Subcutaneous abdominal adipose tissue (tissue), 5 donors: ENCODE results near the gene MX1.

Experiments used
- H3K27ac ChIP-seq: one replicate; pipeline ENCODE4 v1.7.0; 2013; ENCODE audit warnings: low read depth, mild to moderate bottlenecking, inconsistent platforms, low read length, moderate library complexity
- H3K27me3 ChIP-seq, 5 donors: one replicate each; pipeline ENCODE4 v1.7.0; 2013; ENCODE audit warnings: low read length in 5 of 5, inconsistent platforms in 1 of 5; ENCODE audit not compliant: control insufficient read depth in 5 of 5, insufficient read depth in 4 of 5
- H3K36me3 ChIP-seq, 5 donors: one replicate each; pipeline ENCODE4 v1.7.0; 2013; ENCODE audit warnings: low read length in 5 of 5; ENCODE audit not compliant: control insufficient read depth in 5 of 5, insufficient read depth in 5 of 5
- H3K4me1 ChIP-seq, 5 donors: one replicate each; pipeline ENCODE4 v1.7.0; 2013; ENCODE audit warnings: low read length in 5 of 5, mild to moderate bottlenecking in 3 of 5, moderate library complexity in 1 of 5; ENCODE audit not compliant: control insufficient read depth in 5 of 5, insufficient read depth in 5 of 5
- H3K4me3 ChIP-seq, 5 donors: one replicate each; pipeline ENCODE4 v1.7.0; 2013; ENCODE audit warnings: low read length in 5 of 5, low read depth in 1 of 5
- H3K9ac ChIP-seq, 5 donors: one replicate each; pipeline ENCODE4 v1.7.0; 2013; ENCODE audit warnings: low read length in 5 of 5, mild to moderate bottlenecking in 4 of 5, moderate library complexity in 3 of 5
- H3K9me3 ChIP-seq, 5 donors: one replicate each; pipeline ENCODE4 v1.7.0; 2013; ENCODE audit warnings: low read length in 5 of 5; ENCODE audit not compliant: control insufficient read depth in 5 of 5
- donor health status: healthy.
- donor health status: healthy.
- donor health status: healthy.
- donor health status: healthy.
- donor health status: healthy.

The MX1 gene

DNA sequence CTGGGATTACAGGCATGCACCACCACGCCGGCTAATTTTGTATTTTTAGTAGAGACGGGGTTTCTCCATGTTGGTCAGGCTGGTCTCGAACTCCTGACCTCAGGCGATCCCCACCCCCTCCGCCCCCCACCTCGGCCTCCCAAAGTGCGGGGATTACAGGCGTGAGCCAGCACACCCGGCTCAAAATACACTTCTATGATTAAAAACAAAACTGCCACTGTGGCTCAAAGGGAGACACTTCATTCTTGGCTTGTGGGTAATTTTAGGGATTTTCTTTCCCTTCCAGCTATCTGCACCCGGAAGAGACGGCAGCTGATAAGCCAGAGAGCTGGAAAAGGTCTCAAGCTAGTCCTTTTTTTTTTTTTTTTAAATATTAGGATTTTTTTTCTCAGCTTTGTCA lies 57.4 kb downstream of the MX1 start:
- Histone ChIP-seq H3K4me1 (peaks cover 0 to 7% (median 0%) of the 10 kb centered on the region in 5 donors), H3K9me3 (no peaks in the 10 kb centered on the region), H3K36me3 (no peaks in the 10 kb centered on the region), H3K27me3 (peaks cover 9 to 24% (median 12%) of the 10 kb centered on the region in 5 donors), H3K27ac (no peak overlapping the region), H3K4me3 (no peak overlapping the region), H3K9ac (no peak overlapping the region)

- peaks cover 9 to 22% (median 12%) of the 10 kb centered on the region in 5 donors for H3K27me3 ChIP-seq
- peaks cover 0 to 7% (median 0%) of the 10 kb centered on the region in 5 donors for H3K4me1 ChIP-seq
- no peaks in the 10 kb centered on the region for H3K36me3 ChIP-seq
- no peak overlapping the region for H3K4me3 ChIP-seq
- H3K9ac ChIP-seq: no peak overlapping the region
- H3K9me3 ChIP-seq: no peaks in the 10 kb centered on the region
- no peak overlapping the region for H3K27ac ChIP-seq
These were observed 57.9 kb downstream of the MX1 start for GRCh38 chr21:41483973-41484372.

DNA sequence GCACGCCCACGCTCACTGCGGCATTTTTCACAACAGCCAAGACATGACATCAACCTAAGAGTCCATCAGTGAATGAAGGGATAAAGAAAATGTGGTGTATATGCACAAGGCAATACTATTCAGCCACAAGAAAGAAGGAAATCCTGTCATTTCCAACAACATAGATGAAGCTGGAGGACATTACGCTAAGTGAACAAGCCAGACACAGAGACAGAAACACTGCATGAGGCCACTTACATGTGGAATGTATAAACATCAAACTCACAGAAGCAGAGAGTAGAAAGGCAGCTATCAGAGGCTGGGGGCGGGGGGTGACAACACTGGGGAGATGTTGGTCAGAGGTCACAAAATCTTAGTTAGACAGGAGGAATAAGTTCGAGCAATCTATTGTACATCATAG lies 61.0 kb downstream of the MX1 start:
- no peaks in the 10 kb centered on the region for H3K36me3 ChIP-seq
- no peak overlapping the region for H3K4me3 ChIP-seq
- no peak overlapping the region for H3K27ac ChIP-seq
- peaks cover 0 to 13% (median 11%) of the 10 kb centered on the region in 5 donors for H3K27me3 ChIP-seq
- H3K4me1 ChIP-seq: peaks cover 0 to 7% (median 0%) of the 10 kb centered on the region in 5 donors
- H3K9me3 ChIP-seq: no peaks in the 10 kb centered on the region
- no peak overlapping the region for H3K9ac ChIP-seq

GRCh38 chr21:41488080-41488479 lies 62.0 kb downstream of the MX1 start:
- Histone ChIP-seq H3K4me1 (peaks cover 0 to 7% (median 0%) of the 10 kb centered on the region in 5 donors), H3K9me3 (no peaks in the 10 kb centered on the region), H3K9ac (no peak overlapping the region), H3K27ac (no peak overlapping the region), H3K4me3 (no peak overlapping the region), H3K36me3 (no peaks in the 10 kb centered on the region), H3K27me3 (peaks cover 0 to 17% (median 10%) of the 10 kb centered on the region in 5 donors)

DNA sequence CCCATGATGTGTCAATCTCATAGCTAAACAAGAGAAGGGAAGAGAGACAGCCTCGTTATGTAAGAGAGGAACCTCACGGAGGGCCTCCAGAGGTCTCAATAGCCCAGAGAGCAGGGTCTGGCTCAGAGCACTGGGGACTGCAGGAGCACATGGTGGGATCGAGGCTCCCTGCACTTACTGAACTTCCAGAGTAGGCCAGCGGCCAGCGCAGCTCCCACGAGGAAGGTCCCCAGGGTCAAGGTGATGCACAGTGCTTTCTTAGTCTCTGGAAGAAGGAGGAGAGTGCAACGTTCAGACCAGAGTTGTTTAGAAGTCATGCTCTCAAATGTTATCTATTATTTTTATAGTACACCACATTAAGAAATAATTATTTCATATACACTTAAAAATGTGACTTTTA lies 63.3 kb downstream of the MX1 start:
- peaks cover 0 to 7% (median 0%) of the 10 kb centered on the region in 5 donors for H3K4me1 ChIP-seq
- H3K4me3 ChIP-seq: no peak overlapping the region
- peaks cover 0 to 20% (median 10%) of the 10 kb centered on the region in 5 donors for H3K27me3 ChIP-seq
- no peak overlapping the region for H3K9ac ChIP-seq
- H3K27ac ChIP-seq: no peak overlapping the region
- no peaks in the 10 kb centered on the region for H3K9me3 ChIP-seq
- H3K36me3 ChIP-seq: no peaks in the 10 kb centered on the region

- H3K9ac ChIP-seq: no peak overlapping the region
- peaks cover 0 to 20% (median 8%) of the 10 kb centered on the region in 5 donors for H3K27me3 ChIP-seq
- H3K4me3 ChIP-seq: no peak overlapping the region
- no peak overlapping the region for H3K27ac ChIP-seq
- peaks cover 0 to 7% (median 0%) of the 10 kb centered on the region in 5 donors for H3K4me1 ChIP-seq
- H3K9me3 ChIP-seq: no peaks in the 10 kb centered on the region
- H3K36me3 ChIP-seq: no peaks in the 10 kb centered on the region
These were observed 64.3 kb downstream of the MX1 start for GRCh38 chr21:41490330-41490729.

DNA sequence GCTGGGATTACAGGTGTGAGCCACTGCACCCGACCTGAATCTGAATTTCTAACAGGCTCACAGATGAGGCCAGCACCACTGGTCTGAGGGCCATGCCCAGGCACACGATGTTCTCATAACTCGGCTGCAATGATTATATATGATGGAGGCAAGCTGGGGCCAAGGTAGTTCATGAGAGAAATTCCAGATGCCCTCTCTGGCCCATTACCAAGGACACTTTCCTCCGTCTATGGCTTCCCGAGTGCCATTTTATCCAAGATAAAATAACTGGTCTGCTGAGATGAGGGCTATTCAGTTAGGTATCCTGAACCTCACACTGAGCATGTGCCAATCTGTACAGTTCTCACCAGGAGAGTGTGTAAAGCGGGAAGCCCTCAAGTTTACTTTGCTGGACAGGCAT lies 65.4 kb downstream of the MX1 start:
- no peak overlapping the region for H3K27ac ChIP-seq
- no peaks in the 10 kb centered on the region for H3K36me3 ChIP-seq
- peaks cover 0 to 20% (median 8%) of the 10 kb centered on the region in 5 donors for H3K27me3 ChIP-seq

GRCh38 chr21:41494242-41494641 lies 68.2 kb downstream of the MX1 start:
- H3K9ac ChIP-seq: no peak overlapping the region
- H3K9me3 ChIP-seq: no peaks in the 10 kb centered on the region
- no peaks in the 10 kb centered on the region for H3K36me3 ChIP-seq
- H3K4me1 ChIP-seq: no peaks in the 10 kb centered on the region
- H3K27me3 ChIP-seq: peaks cover under 1 to 18% (median 12%) of the 10 kb centered on the region in 5 donors
- H3K4me3 ChIP-seq: no peak overlapping the region
- H3K27ac ChIP-seq: no peak overlapping the region

More for the DNA sequence above, 65.4 kb downstream of the MX1 start:
- Histone ChIP-seq H3K9ac (no peak overlapping the region), H3K9me3 (no peaks in the 10 kb centered on the region), H3K4me1 (peaks cover 0 to 7% (median 0%) of the 10 kb centered on the region in 5 donors), H3K4me3 (no peak overlapping the region)

DNA sequence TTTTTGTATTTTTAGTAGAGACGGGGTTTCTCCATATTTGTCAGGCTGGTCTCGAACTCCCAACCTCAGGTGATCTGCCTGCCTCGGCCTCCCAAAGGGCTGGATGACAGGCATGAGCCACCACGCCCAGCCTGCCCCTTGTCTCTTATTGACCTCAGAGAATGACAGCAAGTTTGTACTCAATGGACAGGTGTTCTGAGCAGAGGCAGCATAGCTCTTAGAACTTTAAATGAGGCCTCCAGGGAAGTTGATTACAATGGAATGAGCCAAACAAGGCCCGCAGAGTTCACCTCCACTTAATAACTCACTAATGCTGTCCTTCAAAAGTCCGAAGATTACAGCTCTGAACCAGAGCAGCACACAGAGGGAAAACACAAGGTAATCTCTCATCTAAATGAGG lies 71.0 kb downstream of the MX1 start:
- no peak overlapping the region for H3K4me3 ChIP-seq
- H3K9ac ChIP-seq: no peak overlapping the region
- peaks cover 3 to 21% (median 12%) of the 10 kb centered on the region in 5 donors for H3K27me3 ChIP-seq
- no peaks in the 10 kb centered on the region for H3K9me3 ChIP-seq
- H3K4me1 ChIP-seq: no peaks in the 10 kb centered on the region
- H3K36me3 ChIP-seq: no peaks in the 10 kb centered on the region
- H3K27ac ChIP-seq: no peak overlapping the region

- no peak overlapping the region for H3K27ac ChIP-seq
- H3K27me3 ChIP-seq: peaks cover 3 to 21% (median 13%) of the 10 kb centered on the region in 5 donors
- no peaks in the 10 kb centered on the region for H3K9me3 ChIP-seq
- H3K4me3 ChIP-seq: no peak overlapping the region
- H3K36me3 ChIP-seq: no peaks in the 10 kb centered on the region
- no peak overlapping the region for H3K9ac ChIP-seq
- H3K4me1 ChIP-seq: no peaks in the 10 kb centered on the region
These were observed 71.7 kb downstream of the MX1 start for GRCh38 chr21:41497788-41498187.
